Islet of Langerhans (tissue), 1 donor: Measurements from ENCODE around the gene IL11RA.

ENCODE experiments used
- FAIRE-seq: peaks from one replicate; lab custom pipeline; 2011; peaks lifted over from hg19 to GRCh38; lab: Jason Lieb, UNC

IL11RA gene

GRCh38 chr9:34654323-34655051 is 2.5 kb downstream of the IL11RA start:
- FAIRE-seq, result no peak

DNA sequence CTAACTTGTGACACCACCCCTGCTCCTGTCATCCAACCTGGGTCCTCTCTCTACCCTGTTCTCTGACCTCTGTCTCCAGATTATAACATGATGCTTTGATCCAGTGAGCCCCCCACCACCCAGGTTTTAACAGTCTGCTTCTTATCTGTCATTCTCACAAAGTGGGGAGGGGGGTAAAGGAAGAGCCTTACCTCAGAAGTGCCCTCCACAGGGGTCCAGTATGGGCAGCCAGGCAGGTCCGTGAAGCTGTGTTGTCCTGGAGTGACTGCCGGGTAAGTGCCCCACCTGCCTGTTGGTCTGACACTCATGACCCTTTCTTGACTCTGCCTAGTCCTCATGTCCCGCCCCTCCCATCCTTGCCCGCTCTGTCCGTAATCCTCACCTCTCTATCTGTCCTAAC is 3.4 kb downstream of the IL11RA start:
- FAIRE-seq, result no peak

- no peak for FAIRE-seq
Measured at GRCh38 chr9:34656992-34657391, 5.0 kb downstream of the IL11RA start.

DNA sequence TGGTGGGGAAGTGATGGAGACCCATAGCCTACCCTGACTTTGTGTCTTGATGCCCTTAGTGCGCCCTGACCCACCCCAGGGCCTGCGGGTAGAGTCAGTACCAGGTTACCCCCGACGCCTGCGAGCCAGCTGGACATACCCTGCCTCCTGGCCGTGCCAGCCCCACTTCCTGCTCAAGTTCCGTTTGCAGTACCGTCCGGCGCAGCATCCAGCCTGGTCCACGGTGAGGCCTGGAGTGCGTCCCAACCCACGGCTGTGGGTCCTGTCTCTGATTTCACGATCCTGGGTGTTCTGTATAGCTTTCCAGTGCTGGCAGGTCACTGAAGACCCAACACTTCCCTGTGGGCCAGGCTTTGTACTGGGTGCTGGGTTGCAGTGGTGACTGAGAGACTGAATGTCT is 6.5 kb downstream of the IL11RA start:
- no peak for FAIRE-seq

- FAIRE-seq, result no peak
Measured at GRCh38 chr9:34659592-34660253, 7.7 kb downstream of the IL11RA start.

DNA sequence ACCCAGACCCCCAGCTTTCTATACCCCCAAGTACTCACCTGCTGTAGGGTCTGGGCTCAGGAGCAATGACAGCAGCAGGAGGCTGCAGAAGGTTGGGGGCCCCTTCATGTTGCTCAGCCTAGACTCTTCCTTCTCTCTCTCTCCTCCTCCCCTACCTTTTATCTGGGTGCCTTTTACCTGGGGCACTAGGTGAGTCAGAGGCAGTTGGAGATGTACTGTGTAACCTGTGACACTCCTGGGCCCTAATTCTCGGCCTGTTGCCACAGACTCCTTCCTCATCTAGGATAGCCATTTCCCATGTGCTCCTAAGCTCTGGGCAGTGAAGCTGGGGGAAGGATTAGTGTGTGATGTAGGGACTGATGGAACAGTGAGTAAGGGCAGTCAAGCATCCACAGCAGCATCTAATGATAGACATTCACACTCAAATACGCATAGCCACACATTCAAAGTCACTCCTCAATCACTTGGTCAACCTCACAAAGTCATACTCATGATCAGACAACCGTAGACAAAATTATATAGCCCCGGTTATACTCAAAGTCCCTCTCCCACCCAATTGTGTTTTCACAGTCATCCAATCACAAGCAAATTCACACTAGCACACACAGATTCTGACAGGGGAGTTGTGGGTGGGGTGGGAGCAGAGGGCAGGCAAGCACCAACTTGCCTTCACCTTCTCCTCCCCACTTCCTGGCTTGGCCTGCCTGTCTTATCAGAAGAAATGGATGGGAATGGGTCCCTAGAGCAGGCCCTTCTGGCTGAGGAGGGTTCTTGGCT is 10.7 kb downstream of the IL11RA start, which contains the start of gene CCL27:
Gene CCL27, minus strand, starts transcription at position 132 of the 777 bp plus-strand sequence. Its CDS starts 24 bp downstream, at position 108.
- no peak for FAIRE-seq

DNA sequence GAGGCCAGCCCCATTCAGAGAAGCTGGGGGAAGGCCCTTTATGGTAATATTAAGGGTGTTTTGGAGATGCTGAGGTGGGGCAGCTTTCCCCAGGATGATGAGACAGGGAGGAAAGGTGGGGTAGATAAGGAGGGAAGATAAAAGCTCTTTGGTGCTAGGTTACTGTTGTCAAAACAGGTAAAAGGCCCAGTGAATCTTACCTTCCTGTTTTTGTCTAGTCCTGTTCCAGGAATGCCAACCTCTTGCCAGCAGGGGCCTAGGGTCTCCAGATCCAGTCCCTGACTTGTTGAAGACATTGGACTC is 11.3 kb downstream of the IL11RA start:
- FAIRE-seq, result no peak

DNA sequence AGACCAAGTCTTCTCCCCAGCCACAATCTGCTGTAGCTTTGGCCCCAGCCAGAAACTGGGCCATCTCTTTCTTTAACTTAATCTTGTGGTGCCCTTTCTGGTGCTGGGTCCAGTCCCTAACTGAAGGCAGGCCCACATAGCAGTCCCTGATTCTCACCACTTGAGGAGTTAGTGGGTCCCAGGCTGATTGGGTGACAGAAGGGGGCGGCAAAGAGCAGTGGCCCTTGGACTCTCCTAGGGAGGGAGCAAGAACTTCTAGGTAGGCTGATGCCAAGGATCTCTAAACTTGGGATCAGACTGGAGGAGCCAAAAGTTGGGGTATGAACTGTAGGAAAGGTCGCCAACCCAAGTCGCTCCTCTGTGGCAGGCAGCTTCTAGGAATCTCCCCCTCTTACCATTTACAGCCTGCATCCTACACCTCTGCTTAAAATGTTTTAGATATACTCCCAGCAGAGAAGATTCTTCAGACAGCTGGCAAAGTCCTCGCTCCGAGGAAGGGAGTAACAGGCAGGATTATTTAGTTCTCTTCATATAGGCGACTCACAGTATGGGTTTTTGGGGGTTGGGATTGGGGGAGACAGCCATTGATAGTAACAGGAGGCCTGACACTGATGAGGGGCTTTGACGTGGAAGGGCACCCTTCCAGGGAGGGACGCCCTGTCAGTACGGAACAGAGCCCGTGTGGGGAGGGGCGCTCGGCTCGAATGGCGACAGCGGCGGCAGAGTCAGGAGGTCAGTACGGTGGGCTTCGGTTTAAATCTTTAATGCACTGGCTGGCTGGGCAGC is 12.5 kb downstream of the IL11RA start:
- FAIRE-seq, result no peak

DNA sequence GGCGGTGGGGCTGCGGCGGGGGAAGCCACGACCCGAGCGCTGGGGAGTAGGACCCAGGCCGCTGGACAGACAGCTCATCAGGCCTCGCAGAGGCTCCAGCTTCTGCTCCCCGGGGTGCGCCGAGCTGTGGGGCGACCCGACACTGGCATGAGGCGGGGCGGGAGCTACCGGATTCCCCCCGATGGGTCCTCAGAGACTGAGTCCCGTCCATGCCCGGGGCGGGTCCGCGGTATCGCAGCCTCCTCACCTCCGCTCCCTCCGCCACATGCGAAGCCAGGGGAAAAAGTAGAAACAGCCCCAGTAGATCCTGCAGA is 13.0 kb downstream of the IL11RA start:
- no peak for FAIRE-seq

DNA sequence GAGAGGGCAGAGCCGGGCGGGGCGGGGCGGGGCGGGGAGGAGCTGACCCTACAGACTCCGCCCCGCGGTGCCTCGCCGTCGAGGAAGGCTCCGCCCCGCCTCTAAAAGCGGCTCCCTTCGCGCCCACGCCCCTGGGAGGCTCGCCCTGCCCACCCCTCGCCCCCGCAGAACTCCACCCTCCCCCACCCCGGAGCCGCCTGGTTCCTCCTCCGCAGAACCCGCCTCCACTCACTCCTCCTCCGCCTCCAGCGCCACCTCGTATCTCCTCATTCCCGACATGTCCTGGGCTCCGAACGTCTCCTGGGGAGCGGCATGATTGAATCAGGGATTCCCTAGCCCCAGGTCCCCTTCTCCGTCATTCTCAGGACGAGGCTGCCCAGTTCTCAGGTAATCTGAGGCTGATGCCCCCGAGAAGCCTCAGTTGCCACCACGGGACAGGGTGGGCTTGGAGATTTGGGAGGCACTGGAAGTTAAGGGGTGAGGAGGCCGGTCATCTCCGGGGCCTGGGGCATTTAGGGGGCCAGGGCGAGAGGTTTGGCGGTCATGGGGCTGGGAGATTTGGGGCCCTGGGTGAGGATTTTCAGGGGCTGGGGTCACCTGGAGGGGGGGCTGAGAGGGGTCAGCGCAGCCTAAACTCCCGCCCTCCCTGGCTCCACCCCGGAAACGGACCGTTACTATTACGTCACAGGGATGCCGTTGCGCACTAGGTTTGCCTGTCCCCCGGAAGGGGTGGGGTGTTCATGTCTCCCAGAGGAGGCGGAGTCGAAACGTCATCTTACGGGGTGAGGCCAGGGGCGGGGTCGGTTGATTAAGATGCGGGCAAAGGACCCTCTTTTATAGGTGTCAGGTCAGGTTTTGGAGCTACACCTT is 13.6 kb downstream of the IL11RA start:
- peak; percentile 66 for FAIRE-seq

DNA sequence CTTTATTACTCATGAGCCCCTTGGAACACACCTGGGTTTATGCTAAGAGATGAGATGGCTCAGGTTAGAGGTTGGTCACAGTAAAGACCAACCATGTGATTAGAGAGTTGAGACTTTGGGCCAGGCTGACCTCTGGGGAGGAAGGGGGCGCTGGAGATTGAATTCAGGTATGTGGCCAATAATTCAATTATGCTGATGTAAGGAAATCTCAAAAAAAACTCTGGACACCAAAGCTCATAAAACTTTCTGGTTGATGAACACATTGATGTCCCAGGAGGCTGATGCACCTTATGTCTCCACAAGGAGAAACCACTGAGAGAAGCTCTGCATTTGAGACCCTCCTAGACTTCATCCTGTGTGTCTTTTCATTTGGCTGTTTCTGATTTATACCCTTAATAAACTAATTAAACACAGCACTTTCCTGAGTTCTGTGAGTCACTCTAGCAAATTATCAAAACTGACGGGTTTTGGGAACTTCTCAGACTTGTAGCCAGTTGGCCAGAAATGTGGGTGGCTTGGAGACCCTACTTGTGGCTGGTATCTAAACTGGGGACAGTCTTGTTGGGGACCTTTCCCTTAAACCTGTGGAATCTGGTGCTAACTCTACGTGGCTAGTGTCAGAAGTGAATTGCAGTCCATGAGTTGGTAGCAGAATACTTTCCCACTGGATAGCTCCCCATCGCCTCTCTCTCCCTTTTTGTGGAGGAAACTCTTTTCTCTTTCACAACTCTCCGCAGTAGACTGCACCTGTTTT is 18.0 kb downstream of the IL11RA start:
- no peak for FAIRE-seq

GRCh38 chr9:34671307-34671706 is 19.3 kb downstream of the IL11RA start:
- no peak for FAIRE-seq

- FAIRE-seq, result no peak
Measured at GRCh38 chr9:34674440-34674839, 22.5 kb downstream of the IL11RA start.

GRCh38 chr9:34675048-34675714 is 23.2 kb downstream of the IL11RA start:
- no peak for FAIRE-seq

DNA sequence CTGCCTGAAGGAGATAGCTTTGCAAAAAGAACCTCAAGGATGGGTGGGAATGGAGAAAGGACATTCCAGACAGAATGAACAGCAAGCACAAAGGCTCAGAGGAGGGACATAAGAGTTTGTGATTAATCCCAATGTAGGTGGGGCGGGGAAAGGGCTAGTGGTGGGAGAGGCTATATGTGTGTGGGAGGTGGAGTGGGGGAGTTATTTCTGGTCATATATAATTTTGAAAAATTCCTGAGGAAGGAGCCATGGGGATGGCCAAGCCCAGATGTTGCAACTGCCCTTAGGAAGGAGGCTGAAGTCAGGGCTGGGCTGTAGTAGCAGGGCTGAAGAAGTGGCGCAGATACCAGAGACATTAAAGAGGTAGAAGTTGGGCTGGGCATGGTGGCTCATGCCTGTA is 23.9 kb downstream of the IL11RA start:
- no peak for FAIRE-seq

DNA sequence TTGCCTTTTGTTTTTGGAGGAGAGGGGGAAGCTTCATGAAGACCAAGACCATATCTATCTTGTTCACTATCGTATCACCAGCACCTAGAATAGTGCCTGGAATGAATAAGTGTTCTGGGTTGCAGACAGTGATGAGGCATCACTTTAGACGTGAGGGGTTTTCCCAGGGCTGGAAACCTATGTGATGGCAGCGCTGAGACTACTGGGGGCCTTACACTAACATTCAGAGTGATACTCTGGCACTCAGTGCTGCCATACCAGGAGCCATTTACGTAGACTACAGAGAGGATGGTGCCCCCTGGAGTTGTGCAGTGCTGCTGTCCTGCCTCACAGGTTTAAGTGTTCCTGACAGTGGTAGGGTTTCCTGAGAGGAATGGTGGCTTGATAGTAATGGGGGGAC is 32.2 kb downstream of the IL11RA start:
- no peak for FAIRE-seq

GRCh38 chr9:34684816-34685215 is 32.8 kb downstream of the IL11RA start:
- FAIRE-seq, result no peak

GRCh38 chr9:34685591-34685990 is 33.6 kb downstream of the IL11RA start:
- no peak for FAIRE-seq

DNA sequence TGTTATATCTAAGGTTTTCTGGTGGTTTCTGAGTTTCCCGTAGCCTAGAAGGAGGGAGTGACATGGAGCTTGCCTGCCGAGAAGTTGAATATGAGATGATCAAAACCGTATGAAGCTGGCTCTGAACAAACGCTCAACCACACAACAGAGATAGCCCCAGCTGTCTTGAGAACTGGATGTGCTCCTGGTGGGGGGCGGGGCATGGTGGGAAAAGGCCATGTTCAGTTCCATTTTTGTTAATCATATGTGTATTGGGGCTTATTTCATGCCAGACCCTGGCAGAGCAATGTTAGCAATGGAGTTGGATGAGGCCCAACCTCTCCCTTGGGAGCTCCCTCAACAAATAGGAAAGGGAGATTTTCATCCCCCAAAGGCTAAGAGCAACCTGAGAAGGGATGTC is 34.2 kb downstream of the IL11RA start:
- no peak for FAIRE-seq

- no peak for FAIRE-seq
Measured at GRCh38 chr9:34686732-34687131, 34.7 kb downstream of the IL11RA start.
